ENCODE results near the gene LRRC4. TPM values are rescaled to one million over a fixed set of nuclear protein-coding genes. Genes with fewer than 3 reads are reported as not detected.

LRRC4 gene
- total and polyA plus RNA-seq, 2 donors from 2014 or later = 1.6 to 3.2 TPM

DNA sequence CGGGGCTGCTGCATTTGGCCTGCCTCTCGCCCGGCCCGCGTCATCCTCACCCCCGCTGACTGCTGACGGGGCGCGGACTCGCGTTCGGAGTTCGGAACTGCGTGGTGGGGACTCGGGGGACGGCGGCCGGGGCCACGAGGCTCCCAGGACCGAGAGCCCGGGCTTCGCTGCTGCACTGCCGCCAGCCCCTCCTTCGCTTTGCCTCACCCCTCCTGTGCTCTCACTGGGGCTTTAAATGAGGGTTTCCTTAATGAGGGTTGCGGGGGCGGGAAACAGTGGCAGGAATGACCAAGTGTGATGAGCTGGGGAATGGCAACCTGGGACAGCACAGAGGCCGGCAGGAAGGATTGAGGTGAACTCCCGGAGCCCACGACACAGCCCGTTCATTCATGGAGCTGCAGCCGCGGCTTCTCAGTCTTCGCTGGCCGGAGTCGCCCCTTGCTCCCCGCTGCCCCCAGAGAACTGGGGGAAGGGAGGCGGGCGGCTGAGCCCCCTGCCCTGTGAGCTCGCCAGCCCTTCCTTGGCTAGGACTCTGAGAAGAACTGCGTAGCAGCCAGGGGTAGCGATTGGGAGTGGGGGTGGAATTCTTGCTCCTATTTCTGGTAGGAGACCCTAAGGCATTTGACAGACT, 1.5 kb upstream of the LRRC4 start:
- TF ChIP-seq, protein P1, sequence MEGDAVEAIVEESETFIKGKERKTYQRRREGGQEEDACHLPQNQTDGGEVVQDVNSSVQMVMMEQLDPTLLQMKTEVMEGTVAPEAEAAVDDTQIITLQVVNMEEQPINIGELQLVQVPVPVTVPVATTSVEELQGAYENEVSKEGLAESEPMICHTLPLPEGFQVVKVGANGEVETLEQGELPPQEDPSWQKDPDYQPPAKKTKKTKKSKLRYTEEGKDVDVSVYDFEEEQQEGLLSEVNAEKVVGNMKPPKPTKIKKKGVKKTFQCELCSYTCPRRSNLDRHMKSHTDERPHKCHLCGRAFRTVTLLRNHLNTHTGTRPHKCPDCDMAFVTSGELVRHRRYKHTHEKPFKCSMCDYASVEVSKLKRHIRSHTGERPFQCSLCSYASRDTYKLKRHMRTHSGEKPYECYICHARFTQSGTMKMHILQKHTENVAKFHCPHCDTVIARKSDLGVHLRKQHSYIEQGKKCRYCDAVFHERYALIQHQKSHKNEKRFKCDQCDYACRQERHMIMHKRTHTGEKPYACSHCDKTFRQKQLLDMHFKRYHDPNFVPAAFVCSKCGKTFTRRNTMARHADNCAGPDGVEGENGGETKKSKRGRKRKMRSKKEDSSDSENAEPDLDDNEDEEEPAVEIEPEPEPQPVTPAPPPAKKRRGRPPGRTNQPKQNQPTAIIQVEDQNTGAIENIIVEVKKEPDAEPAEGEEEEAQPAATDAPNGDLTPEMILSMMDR (IDR thresholded peaks at IDR 0.05; ENCODE audit: borderline replicate concordance, extremely low read depth, insufficient read depth) = no peak
- DNase-seq = peak; percentile 51 to 71 (median 66)
- Histone ChIP-seq H3K4me3 (ENCODE audit: low read length in 3 of 3) (peak overlapping the region in 1 of 3 donors; percentile 21), H3K36me3 (ENCODE audit: control insufficient read depth in 2 of 3, insufficient read depth in 3 of 3, low read length in 3 of 3) (peaks cover 0 to 3% (median 0%) of the 10 kb centered on the region in 3 donors), H3K27ac (ENCODE audit: low read depth in 2 of 2, low read length in 2 of 2) (no peak overlapping the region), H3K9ac (ENCODE audit: low read length in 3 of 3) (no peak overlapping the region), H3K4me1 (ENCODE audit: control insufficient read depth in 2 of 3, insufficient read depth in 2 of 3, low read depth in 1 of 3, low read length in 3 of 3) (peaks cover 0 to 2% (median 0%) of the 10 kb centered on the region in 3 donors), H3K27me3 (ENCODE audit: control insufficient read depth, insufficient read depth, low read length) (peaks cover 10% of the 10 kb centered on the region), H3K9me3 (ENCODE audit: control insufficient read depth in 2 of 3, insufficient read depth in 1 of 3, low read length in 3 of 3) (no peaks in the 10 kb centered on the region)
- intact Hi-C loops (cut with DNase I) = no loop called here
- FAIRE-seq = no peak

DNA sequence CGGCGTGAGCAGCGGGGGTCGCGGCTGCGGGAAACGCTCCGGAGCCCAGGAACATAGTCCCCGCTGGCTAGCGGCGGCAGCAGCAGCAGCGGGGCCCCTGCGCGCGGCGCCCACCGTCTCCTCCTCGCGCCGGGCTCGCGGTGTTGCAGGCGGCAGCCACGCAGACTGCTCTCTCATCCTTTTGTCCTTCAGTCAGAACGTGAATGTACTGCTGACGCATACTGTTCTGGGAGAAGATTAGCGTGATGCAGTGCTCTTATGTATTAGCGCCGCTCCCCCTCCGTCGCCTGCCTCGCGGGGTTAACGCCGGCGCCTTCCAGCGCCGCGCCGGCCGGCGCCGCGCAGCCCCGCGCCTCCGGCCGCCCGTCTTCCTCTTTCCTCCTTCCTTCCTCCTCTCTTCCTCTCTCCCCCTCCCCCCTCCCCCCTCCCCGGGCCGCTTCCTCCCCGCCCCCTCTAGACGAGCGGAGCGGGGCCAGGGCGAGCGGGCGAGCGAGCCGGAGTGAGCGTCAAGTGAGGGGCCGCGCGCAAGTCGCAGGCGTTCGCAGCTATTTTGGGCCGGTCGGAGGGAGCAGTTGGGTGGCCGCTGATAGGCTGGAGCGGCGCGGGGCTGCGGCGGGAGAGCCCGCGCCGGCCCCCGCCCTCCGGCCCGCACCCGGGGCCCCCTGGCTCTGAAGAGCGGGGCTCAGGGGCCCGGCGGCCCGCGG, 816 bp upstream of the LRRC4 start:
- TF ChIP-seq, protein P1 (IDR thresholded peaks at IDR 0.05; ENCODE audit: borderline replicate concordance, extremely low read depth, insufficient read depth) = no peak
- H3K4me1 ChIP-seq (ENCODE audit: control insufficient read depth in 2 of 3, insufficient read depth in 2 of 3, low read depth in 1 of 3, low read length in 3 of 3) = peaks cover 0 to 2% (median 0%) of the 10 kb centered on the region in 3 donors
- H3K27ac ChIP-seq (ENCODE audit: low read depth in 2 of 2, low read length in 2 of 2) = no peak overlapping the region
- DNase-seq = peak; percentile 62 to 81 (median 73)
- H3K9me3 ChIP-seq (ENCODE audit: control insufficient read depth in 2 of 3, insufficient read depth in 1 of 3, low read length in 3 of 3) = no peaks in the 10 kb centered on the region
- peak overlapping the region; percentile 49 to 60 (median 60) for H3K4me3 ChIP-seq (ENCODE audit: low read length in 3 of 3)
- peaks cover 10% of the 10 kb centered on the region for H3K27me3 ChIP-seq (ENCODE audit: control insufficient read depth, insufficient read depth, low read length)
- FAIRE-seq = no peak
- peak overlapping the region in 1 of 3 donors; percentile 33 for H3K9ac ChIP-seq (ENCODE audit: low read length in 3 of 3)
- intact Hi-C loops (cut with DNase I) = no loop called here
- H3K36me3 ChIP-seq (ENCODE audit: control insufficient read depth in 2 of 3, insufficient read depth in 3 of 3, low read length in 3 of 3) = peaks cover 0 to 3% (median 0%) of the 10 kb centered on the region in 3 donors

DNA sequence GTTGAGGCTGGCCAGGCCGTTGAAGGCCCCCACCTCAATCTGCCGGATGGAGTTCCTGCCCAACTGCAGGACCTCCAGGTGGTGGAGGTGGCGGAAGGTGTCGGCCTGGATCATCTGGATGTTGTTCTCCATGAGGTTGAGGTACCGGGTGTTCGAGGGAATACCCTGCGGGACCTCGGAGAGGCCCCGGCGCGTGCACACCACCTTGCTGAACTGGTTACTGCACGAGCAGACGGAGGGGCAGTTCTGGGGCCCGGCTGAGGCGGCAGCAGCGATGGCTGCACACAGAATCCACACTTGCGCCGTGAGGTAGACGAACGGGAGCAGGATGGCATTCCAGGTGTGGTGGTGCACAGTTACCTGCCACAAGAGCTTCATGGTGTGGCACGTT, 979 bp downstream of the LRRC4 start:
- TF ChIP-seq, protein P1 (IDR thresholded peaks at IDR 0.05; ENCODE audit: borderline replicate concordance, extremely low read depth, insufficient read depth) = no peak
- Histone ChIP-seq H3K9ac (ENCODE audit: low read length in 3 of 3) (no peak overlapping the region), H3K27me3 (ENCODE audit: control insufficient read depth, insufficient read depth, low read length) (peaks cover 10% of the 10 kb centered on the region), H3K36me3 (ENCODE audit: control insufficient read depth in 2 of 3, insufficient read depth in 3 of 3, low read length in 3 of 3) (peaks cover 0 to 3% (median 0%) of the 10 kb centered on the region in 3 donors), H3K4me3 (ENCODE audit: low read length in 3 of 3) (peak overlapping the region; percentile 26 to 55 (median 43)), H3K4me1 (ENCODE audit: control insufficient read depth in 2 of 3, insufficient read depth in 2 of 3, low read depth in 1 of 3, low read length in 3 of 3) (peaks cover 0 to 7% (median 4%) of the 10 kb centered on the region in 3 donors), H3K27ac (ENCODE audit: low read depth in 2 of 2, low read length in 2 of 2) (no peak overlapping the region), H3K9me3 (ENCODE audit: control insufficient read depth in 2 of 3, insufficient read depth in 1 of 3, low read length in 3 of 3) (no peaks in the 10 kb centered on the region)
- DNase-seq (peak in 4 of 5 donors; percentile 18 to 54 (median 35)), FAIRE-seq (no peak)
- intact Hi-C loops (cut with DNase I) = no loop called here

Measured in kidney (tissue), 14 donors.